ENCODE results near the gene SATB2.

- TF ChIP-seq, protein P1, sequence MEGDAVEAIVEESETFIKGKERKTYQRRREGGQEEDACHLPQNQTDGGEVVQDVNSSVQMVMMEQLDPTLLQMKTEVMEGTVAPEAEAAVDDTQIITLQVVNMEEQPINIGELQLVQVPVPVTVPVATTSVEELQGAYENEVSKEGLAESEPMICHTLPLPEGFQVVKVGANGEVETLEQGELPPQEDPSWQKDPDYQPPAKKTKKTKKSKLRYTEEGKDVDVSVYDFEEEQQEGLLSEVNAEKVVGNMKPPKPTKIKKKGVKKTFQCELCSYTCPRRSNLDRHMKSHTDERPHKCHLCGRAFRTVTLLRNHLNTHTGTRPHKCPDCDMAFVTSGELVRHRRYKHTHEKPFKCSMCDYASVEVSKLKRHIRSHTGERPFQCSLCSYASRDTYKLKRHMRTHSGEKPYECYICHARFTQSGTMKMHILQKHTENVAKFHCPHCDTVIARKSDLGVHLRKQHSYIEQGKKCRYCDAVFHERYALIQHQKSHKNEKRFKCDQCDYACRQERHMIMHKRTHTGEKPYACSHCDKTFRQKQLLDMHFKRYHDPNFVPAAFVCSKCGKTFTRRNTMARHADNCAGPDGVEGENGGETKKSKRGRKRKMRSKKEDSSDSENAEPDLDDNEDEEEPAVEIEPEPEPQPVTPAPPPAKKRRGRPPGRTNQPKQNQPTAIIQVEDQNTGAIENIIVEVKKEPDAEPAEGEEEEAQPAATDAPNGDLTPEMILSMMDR (conservative IDR thresholded peaks at IDR 0.05 in 1 of 2, IDR thresholded peaks at IDR 0.05 in 1 of 2; ENCODE audit: extremely low read depth in 1 of 2, insufficient read depth in 1 of 2, low read depth in 1 of 2, low read length in 2 of 2), result no peak
- no peak for TF ChIP-seq EZH2 (IDR thresholded peaks at IDR 0.05; ENCODE audit: borderline replicate concordance, low read length)
Observed at GRCh38 chr2:199490049-199490448, 32.3 kb upstream of the SATB2 start.
